ENCODE measurements around the gene FTCDNL1.

The FTCDNL1 gene

GRCh38 chr2:199749571-199749970 lies 101.4 kb downstream of the FTCDNL1 start:
- Histone ChIP-seq H3K36me3 (ENCODE audit: control insufficient read depth, insufficient read depth, low read length) (no peaks in the 10 kb centered on the region), H3K4me1 (ENCODE audit: control insufficient read depth, insufficient read depth, low read length) (no peaks in the 10 kb centered on the region), H3K9me3 (ENCODE audit: control insufficient read depth, low read length) (no peaks in the 10 kb centered on the region), H3K27me3 (ENCODE audit: control insufficient read depth, insufficient read depth, low read length, poor library complexity, severe bottlenecking) (no peaks in the 10 kb centered on the region), H3K27ac (ENCODE audit: insufficient read depth, low read depth, low read length, poor library complexity, severe bottlenecking) (no peak overlapping the region), H3K4me3 (ENCODE audit: insufficient read depth, low read depth, low read length) (no peak overlapping the region)
- WGBS, 2 experiments: 92 to 95% methylated on average over 5 of the region's 5 CpGs

GRCh38 chr2:199744724-199745123 lies 106.3 kb downstream of the FTCDNL1 start:
- Histone ChIP-seq H3K4me3 (ENCODE audit: insufficient read depth, low read depth, low read length) (no peak overlapping the region), H3K36me3 (ENCODE audit: control insufficient read depth, insufficient read depth, low read length) (no peaks in the 10 kb centered on the region), H3K4me1 (ENCODE audit: control insufficient read depth, insufficient read depth, low read length) (peaks cover 8% of the 10 kb centered on the region), H3K27ac (ENCODE audit: insufficient read depth, low read depth, low read length, poor library complexity, severe bottlenecking) (no peak overlapping the region), H3K27me3 (ENCODE audit: control insufficient read depth, insufficient read depth, low read length, poor library complexity, severe bottlenecking) (no peaks in the 10 kb centered on the region), H3K9me3 (ENCODE audit: control insufficient read depth, low read length) (no peaks in the 10 kb centered on the region)
- whole genome bisulfite sequencing, 2 experiments: 88 to 90% methylated on average over 11 of the region's 11 CpGs

GRCh38 chr2:199744260-199744659 lies 106.7 kb downstream of the FTCDNL1 start:
- H3K27ac ChIP-seq (ENCODE audit: insufficient read depth, low read depth, low read length, poor library complexity, severe bottlenecking): no peak overlapping the region
- WGBS, 2 experiments: 87 to 89% methylated on average over 3 of the region's 5 CpGs

GRCh38 chr2:199743415-199744120 lies 107.4 kb downstream of the FTCDNL1 start:
- no peak overlapping the region for H3K27ac ChIP-seq (ENCODE audit: insufficient read depth, low read depth, low read length, poor library complexity, severe bottlenecking)
- H3K36me3 ChIP-seq (ENCODE audit: control insufficient read depth, insufficient read depth, low read length): no peaks in the 10 kb centered on the region
- no peaks in the 10 kb centered on the region for H3K27me3 ChIP-seq (ENCODE audit: control insufficient read depth, insufficient read depth, low read length, poor library complexity, severe bottlenecking)
- H3K9me3 ChIP-seq (ENCODE audit: control insufficient read depth, low read length): no peaks in the 10 kb centered on the region
- WGBS, 2 experiments: 34 to 50% methylated on average over 5 of the region's 5 CpGs
- no peak overlapping the region for H3K4me3 ChIP-seq (ENCODE audit: insufficient read depth, low read depth, low read length)
- peaks cover 8% of the 10 kb centered on the region for H3K4me1 ChIP-seq (ENCODE audit: control insufficient read depth, insufficient read depth, low read length)

More at GRCh38 chr2:199744260-199744659, 106.7 kb downstream of the FTCDNL1 start:
- Histone ChIP-seq H3K4me3 (ENCODE audit: insufficient read depth, low read depth, low read length) (no peak overlapping the region), H3K36me3 (ENCODE audit: control insufficient read depth, insufficient read depth, low read length) (no peaks in the 10 kb centered on the region), H3K4me1 (ENCODE audit: control insufficient read depth, insufficient read depth, low read length) (peaks cover 8% of the 10 kb centered on the region), H3K27me3 (ENCODE audit: control insufficient read depth, insufficient read depth, low read length, poor library complexity, severe bottlenecking) (no peaks in the 10 kb centered on the region), H3K9me3 (ENCODE audit: control insufficient read depth, low read length) (no peaks in the 10 kb centered on the region)

- Histone ChIP-seq H3K27me3 (ENCODE audit: control insufficient read depth, insufficient read depth, low read length, poor library complexity, severe bottlenecking) (no peaks in the 10 kb centered on the region), H3K4me1 (ENCODE audit: control insufficient read depth, insufficient read depth, low read length) (peaks cover 8% of the 10 kb centered on the region), H3K36me3 (ENCODE audit: control insufficient read depth, insufficient read depth, low read length) (no peaks in the 10 kb centered on the region), H3K27ac (ENCODE audit: insufficient read depth, low read depth, low read length, poor library complexity, severe bottlenecking) (no peak overlapping the region), H3K9me3 (ENCODE audit: control insufficient read depth, low read length) (no peaks in the 10 kb centered on the region), H3K4me3 (ENCODE audit: insufficient read depth, low read depth, low read length) (no peak overlapping the region)
- 77 to 78% methylated on average over 2 of the region's 2 CpGs for WGBS, 2 experiments
These were observed 108.1 kb downstream of the FTCDNL1 start for GRCh38 chr2:199742884-199743283.

- H3K4me1 ChIP-seq (ENCODE audit: control insufficient read depth, insufficient read depth, low read length): peaks cover 8% of the 10 kb centered on the region
- no peak overlapping the region for H3K4me3 ChIP-seq (ENCODE audit: insufficient read depth, low read depth, low read length)
- H3K36me3 ChIP-seq (ENCODE audit: control insufficient read depth, insufficient read depth, low read length): no peaks in the 10 kb centered on the region
- H3K27ac ChIP-seq (ENCODE audit: insufficient read depth, low read depth, low read length, poor library complexity, severe bottlenecking): no peak overlapping the region
- no peaks in the 10 kb centered on the region for H3K9me3 ChIP-seq (ENCODE audit: control insufficient read depth, low read length)
- H3K27me3 ChIP-seq (ENCODE audit: control insufficient read depth, insufficient read depth, low read length, poor library complexity, severe bottlenecking): no peaks in the 10 kb centered on the region
- WGBS, 2 experiments: 62 to 63% methylated on average over 5 of the region's 5 CpGs
These were observed 110.9 kb downstream of the FTCDNL1 start for GRCh38 chr2:199740111-199740428.

- Histone ChIP-seq H3K36me3 (ENCODE audit: control insufficient read depth, insufficient read depth, low read length) (no peaks in the 10 kb centered on the region), H3K4me1 (ENCODE audit: control insufficient read depth, insufficient read depth, low read length) (peaks cover 8% of the 10 kb centered on the region), H3K27ac (ENCODE audit: insufficient read depth, low read depth, low read length, poor library complexity, severe bottlenecking) (no peak overlapping the region), H3K9me3 (ENCODE audit: control insufficient read depth, low read length) (no peaks in the 10 kb centered on the region), H3K4me3 (ENCODE audit: insufficient read depth, low read depth, low read length) (no peak overlapping the region), H3K27me3 (ENCODE audit: control insufficient read depth, insufficient read depth, low read length, poor library complexity, severe bottlenecking) (no peaks in the 10 kb centered on the region)
- WGBS, 2 experiments: 37 to 41% methylated on average over 15 of the region's 15 CpGs
These were observed 111.4 kb downstream of the FTCDNL1 start for GRCh38 chr2:199739413-199740110.

- no peaks in the 10 kb centered on the region for H3K27me3 ChIP-seq (ENCODE audit: control insufficient read depth, insufficient read depth, low read length, poor library complexity, severe bottlenecking)
- no peak overlapping the region for H3K4me3 ChIP-seq (ENCODE audit: insufficient read depth, low read depth, low read length)
- H3K9me3 ChIP-seq (ENCODE audit: control insufficient read depth, low read length): no peaks in the 10 kb centered on the region
- no peaks in the 10 kb centered on the region for H3K36me3 ChIP-seq (ENCODE audit: control insufficient read depth, insufficient read depth, low read length)
- WGBS, 2 experiments: 93 to 97% methylated on average over 7 of the region's 7 CpGs
- peaks cover 8% of the 10 kb centered on the region for H3K4me1 ChIP-seq (ENCODE audit: control insufficient read depth, insufficient read depth, low read length)
- H3K27ac ChIP-seq (ENCODE audit: insufficient read depth, low read depth, low read length, poor library complexity, severe bottlenecking): no peak overlapping the region
These were observed 112.1 kb downstream of the FTCDNL1 start for GRCh38 chr2:199738727-199739412.

- 62 to 86% methylated on average over 1 of the region's 1 CpG for WGBS, 2 experiments
- Histone ChIP-seq H3K27ac (ENCODE audit: insufficient read depth, low read depth, low read length, poor library complexity, severe bottlenecking) (no peak overlapping the region), H3K9me3 (ENCODE audit: control insufficient read depth, low read length) (no peaks in the 10 kb centered on the region), H3K4me3 (ENCODE audit: insufficient read depth, low read depth, low read length) (no peak overlapping the region), H3K27me3 (ENCODE audit: control insufficient read depth, insufficient read depth, low read length, poor library complexity, severe bottlenecking) (no peaks in the 10 kb centered on the region), H3K4me1 (ENCODE audit: control insufficient read depth, insufficient read depth, low read length) (no peaks in the 10 kb centered on the region), H3K36me3 (ENCODE audit: control insufficient read depth, insufficient read depth, low read length) (no peaks in the 10 kb centered on the region)
These were observed 116.3 kb downstream of the FTCDNL1 start for GRCh38 chr2:199734651-199735050.

- no peak overlapping the region for H3K4me3 ChIP-seq (ENCODE audit: insufficient read depth, low read depth, low read length)
- H3K27ac ChIP-seq (ENCODE audit: insufficient read depth, low read depth, low read length, poor library complexity, severe bottlenecking): no peak overlapping the region
- no peaks in the 10 kb centered on the region for H3K4me1 ChIP-seq (ENCODE audit: control insufficient read depth, insufficient read depth, low read length)
- no peaks in the 10 kb centered on the region for H3K36me3 ChIP-seq (ENCODE audit: control insufficient read depth, insufficient read depth, low read length)
- no peaks in the 10 kb centered on the region for H3K27me3 ChIP-seq (ENCODE audit: control insufficient read depth, insufficient read depth, low read length, poor library complexity, severe bottlenecking)
- H3K9me3 ChIP-seq (ENCODE audit: control insufficient read depth, low read length): no peaks in the 10 kb centered on the region
- WGBS, 2 experiments: 85 to 88% methylated on average over 2 of the region's 2 CpGs
These were observed 117.0 kb downstream of the FTCDNL1 start for GRCh38 chr2:199734011-199734410.
